Uterus (tissue), 4 donors: ENCODE results near the gene PRKAA2. TPM values are rescaled to one million over a fixed set of nuclear protein-coding genes. Genes with fewer than 3 reads are reported as not detected.

Experiments
- DNase-seq, 2 donors: peaks; one replicate each; pipeline ENCODE4 v3.0.0-alpha.2; 2019 to 2020
- H3K27ac ChIP-seq, 2 donors: fragments of 200-600 bp; sonication (generic); 1 replicate in 1 of 2; 2 replicates in 1 of 2; pipeline ENCODE4 v1.5.1; 2016 to 2018
- H3K27me3 ChIP-seq, 2 donors: fragments of 200-600 bp; sonication (generic); one replicate each; pipeline ENCODE4 v1.5.1; 2018 to 2019; ENCODE audit warnings: control low read depth in 1 of 2
- H3K36me3 ChIP-seq, 2 donors: fragments of 200-600 bp; sonication (generic); one replicate each; pipeline ENCODE4 v1.5.1; 2019; ENCODE audit warnings: control low read depth in 1 of 2
- H3K4me1 ChIP-seq, 2 donors: fragments of 200-600 bp; sonication (generic); one replicate each; pipeline ENCODE4 v1.5.1; 2018 to 2019; ENCODE audit warnings: control low read depth in 1 of 2
- H3K4me3 ChIP-seq, 2 donors: fragments of 200-600 bp; sonication (generic); 1 replicate in 1 of 2; 2 replicates in 1 of 2; pipeline ENCODE4 v1.5.1; 2018 to 2019; ENCODE audit warnings: mild to moderate bottlenecking in 1 of 2
- H3K9me3 ChIP-seq, 2 donors: fragments of 200-600 bp; sonication (generic); one replicate each; pipeline ENCODE4 v1.5.1; 2019; ENCODE audit warnings: control low read depth in 1 of 2
- CTCF ChIP-seq, 4 experiments: fragments of 200-600 bp in 2 of 4; fragments of 450-650 bp in 2 of 4; sonication (generic) in 2 of 4; IDR thresholded peaks; one replicate each; pipeline ENCODE4 v1.5.1; 2016 to 2019; ENCODE audit warnings: antibody characterized with exemption in 4 of 4, mild to moderate bottlenecking in 2 of 4, moderate library complexity in 1 of 4
- POLR2A ChIP-seq, 2 donors: fragments of 450-650 bp; IDR thresholded peaks; one replicate each; pipeline ENCODE4 v1.6.1; 2016; ENCODE audit warnings: antibody characterized with exemption in 2 of 2, mild to moderate bottlenecking in 1 of 2, moderate library complexity in 1 of 2
- intact Hi-C: fragments of 100-400 bp; cut with DNase I; formaldehyde crosslinking; loops from one replicate; pipeline ENCODE4 v1.15.1; 2023; ENCODE audit warnings: low total_unique reads
- total RNA-seq, 4 donors: library from RNA; depleted of rRNA in 3 of 4; stranded (reverse); fragments of >200 nt in 3 of 4; gene quantifications; one replicate each; pipeline versions ENCODE4 v1.1.0 to v1.2.4, GENCODE V29; 2014 to 2023
- donor health status: DM: yes; HTN: yes; CAD: no.

PRKAA2 gene
- total RNA-seq, 4 donors from 2014 or later, result 2.8 to 10.0 (median 7.4) TPM

GRCh38 chr1:56666112-56666608 is 21.0 kb downstream of the PRKAA2 start:
- DNase-seq, result no peak
- no peak overlapping the region for H3K27ac ChIP-seq
- intact Hi-C loops, result no loop called here
- no peaks in the 10 kb centered on the region for H3K9me3 ChIP-seq
- no peaks in the 10 kb centered on the region for H3K27me3 ChIP-seq
- H3K4me1 ChIP-seq, result no peaks in the 10 kb centered on the region
- H3K36me3 ChIP-seq, result no peaks in the 10 kb centered on the region
- TF ChIP-seq POLR2A (IDR thresholded peaks at IDR 0.05) (no peak), CTCF (IDR thresholded peaks at IDR 0.05) (no peak)
- no peak overlapping the region for H3K4me3 ChIP-seq

GRCh38 chr1:56670350-56670749 is 25.2 kb downstream of the PRKAA2 start:
- no peaks in the 10 kb centered on the region for H3K9me3 ChIP-seq
- intact Hi-C loops, result no loop called here
- H3K4me1 ChIP-seq, result no peaks in the 10 kb centered on the region
- no peak overlapping the region for H3K4me3 ChIP-seq
- DNase-seq, result no peak
- no peaks in the 10 kb centered on the region for H3K36me3 ChIP-seq
- TF ChIP-seq POLR2A (IDR thresholded peaks at IDR 0.05), result no peak
- no peak for TF ChIP-seq CTCF (IDR thresholded peaks at IDR 0.05)
- H3K27ac ChIP-seq, result no peak overlapping the region
- no peaks in the 10 kb centered on the region for H3K27me3 ChIP-seq

DNA sequence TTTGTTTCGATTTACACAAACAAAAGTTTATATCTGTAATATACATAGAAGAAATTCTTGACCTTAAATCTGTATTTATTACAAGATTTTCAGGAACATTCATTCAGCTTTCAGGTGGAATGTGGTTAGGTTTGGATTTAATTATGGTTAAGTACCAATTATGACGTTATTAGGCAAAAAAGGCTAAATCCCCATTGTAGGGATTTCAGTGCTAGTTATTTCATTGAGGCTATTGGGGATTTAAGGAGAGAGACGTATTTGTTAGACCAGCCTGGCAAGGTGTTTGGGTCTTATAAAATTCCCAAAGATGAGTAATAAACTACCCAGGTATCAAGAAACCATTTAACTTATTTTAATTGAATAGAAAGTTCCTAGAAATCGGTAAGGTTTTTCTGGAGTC is 26.0 kb downstream of the PRKAA2 start:
- no peaks in the 10 kb centered on the region for H3K27me3 ChIP-seq
- no peak for DNase-seq
- H3K36me3 ChIP-seq, result no peaks in the 10 kb centered on the region
- H3K4me1 ChIP-seq, result no peaks in the 10 kb centered on the region
- no peak overlapping the region for H3K27ac ChIP-seq
- no peaks in the 10 kb centered on the region for H3K9me3 ChIP-seq
- H3K4me3 ChIP-seq, result no peak overlapping the region
- no peak for TF ChIP-seq POLR2A (IDR thresholded peaks at IDR 0.05)
- TF ChIP-seq CTCF (IDR thresholded peaks at IDR 0.05), result no peak
- intact Hi-C loops, result no loop called here

- TF ChIP-seq POLR2A (IDR thresholded peaks at IDR 0.05) (no peak), CTCF (IDR thresholded peaks at IDR 0.05) (no peak)
- no peaks in the 10 kb centered on the region for H3K9me3 ChIP-seq
- H3K36me3 ChIP-seq, result no peaks in the 10 kb centered on the region
- intact Hi-C loops, result no loop called here
- H3K27ac ChIP-seq, result no peak overlapping the region
- H3K4me3 ChIP-seq, result no peak overlapping the region
- no peaks in the 10 kb centered on the region for H3K27me3 ChIP-seq
- H3K4me1 ChIP-seq, result no peaks in the 10 kb centered on the region
- no peak for DNase-seq
These were observed 26.4 kb downstream of the PRKAA2 start for GRCh38 chr1:56671542-56671941.

DNA sequence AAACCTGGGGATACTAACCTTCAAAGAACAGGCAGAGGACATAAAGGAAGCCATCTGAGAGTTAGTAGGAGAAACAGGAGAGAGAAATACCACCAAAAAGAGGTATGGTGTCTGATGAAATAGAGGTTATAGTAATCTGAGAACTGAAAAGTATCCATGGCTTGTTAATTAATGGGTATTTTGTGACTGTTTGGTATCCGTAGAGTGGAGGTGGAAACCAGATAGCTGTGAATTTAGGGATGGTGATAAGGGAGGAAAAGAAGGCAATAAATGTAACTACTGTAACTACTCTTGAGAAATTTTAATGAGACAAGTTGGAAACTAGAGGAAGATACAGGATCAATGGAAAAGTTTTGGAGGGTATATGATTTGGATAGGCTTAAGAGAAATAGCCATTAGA is 27.5 kb downstream of the PRKAA2 start:
- TF ChIP-seq POLR2A (IDR thresholded peaks at IDR 0.05) (no peak), CTCF (IDR thresholded peaks at IDR 0.05) (no peak)
- Histone ChIP-seq H3K4me3 (no peak overlapping the region), H3K4me1 (no peaks in the 10 kb centered on the region), H3K27me3 (no peaks in the 10 kb centered on the region), H3K27ac (no peak overlapping the region), H3K36me3 (no peaks in the 10 kb centered on the region), H3K9me3 (no peaks in the 10 kb centered on the region)
- DNase-seq, result no peak
- intact Hi-C loops, result no loop called here
